ENCODE results near the gene CSGALNACT2. TPM values are rescaled to one million over a fixed set of nuclear protein-coding genes. Genes with fewer than 3 reads are reported as not detected.

Gene CSGALNACT2
- total and polyA plus RNA-seq, 2 of the 13 experiments (the other 11 are each of a cell fraction or from before 2014, with no cell fraction given) = 3.3 to 7.1 TPM

DNA sequence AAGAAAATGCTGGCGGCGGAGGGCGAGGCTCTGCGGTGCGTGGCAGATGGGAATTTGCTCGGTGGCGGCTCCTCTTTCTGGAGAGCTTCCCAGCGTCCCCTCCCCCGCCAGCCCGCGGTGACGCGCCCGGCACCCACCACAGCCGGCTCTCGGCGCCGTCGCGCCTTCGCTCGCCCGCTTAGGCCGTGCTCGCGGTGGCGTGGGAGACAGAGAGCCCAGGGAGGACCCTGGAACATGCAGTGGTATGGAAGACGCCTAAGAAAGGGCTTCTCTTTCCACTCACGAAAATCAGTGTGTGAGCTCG is 576 bp upstream of the CSGALNACT2 start (continued):
- TF ChIP-seq ETV5 (CRISPR knock-in tag; IDR thresholded peaks at IDR 0.05; ENCODE audit: borderline replicate concordance) (no peak), ZNF468 (CRISPR knock-in tag; IDR thresholded peaks at IDR 0.05) (no peak), ZNF101 (CRISPR knock-in tag; IDR thresholded peaks at IDR 0.05; ENCODE audit: borderline replicate concordance, low read depth) (no peak), JUND (CRISPR knock-in tag; IDR thresholded peaks at IDR 0.05) (no peak), ZNF354B (CRISPR knock-in tag; IDR thresholded peaks at IDR 0.05) (no peak), SMC3 (IDR thresholded peaks at IDR 0.05; ENCODE audit: low read length) (no peak), GABPB1 (CRISPR knock-in tag; IDR thresholded peaks at IDR 0.05) (no peak), RARG (CRISPR knock-in tag; IDR thresholded peaks at IDR 0.05; ENCODE audit: low read depth) (no peak), MXI1 (IDR thresholded peaks at IDR 0.05; ENCODE audit: borderline replicate concordance, low read depth, low read length) (no peak), ZBTB7B (CRISPR knock-in tag; IDR thresholded peaks at IDR 0.05) (no peak), HES4 (CRISPR knock-in tag; IDR thresholded peaks at IDR 0.05; ENCODE audit: borderline replicate concordance) (no peak), CBX1 (IDR thresholded peaks at IDR 0.05; ENCODE audit: low read depth) (no peak), ZNF557 (CRISPR knock-in tag; IDR thresholded peaks at IDR 0.05) (no peak), ZNF335 (CRISPR knock-in tag; IDR thresholded peaks at IDR 0.05) (no peak), ZNF274 (CRISPR knock-in tag; IDR thresholded peaks at IDR 0.05) (no peak)
- TF ChIP-seq, protein P1, sequence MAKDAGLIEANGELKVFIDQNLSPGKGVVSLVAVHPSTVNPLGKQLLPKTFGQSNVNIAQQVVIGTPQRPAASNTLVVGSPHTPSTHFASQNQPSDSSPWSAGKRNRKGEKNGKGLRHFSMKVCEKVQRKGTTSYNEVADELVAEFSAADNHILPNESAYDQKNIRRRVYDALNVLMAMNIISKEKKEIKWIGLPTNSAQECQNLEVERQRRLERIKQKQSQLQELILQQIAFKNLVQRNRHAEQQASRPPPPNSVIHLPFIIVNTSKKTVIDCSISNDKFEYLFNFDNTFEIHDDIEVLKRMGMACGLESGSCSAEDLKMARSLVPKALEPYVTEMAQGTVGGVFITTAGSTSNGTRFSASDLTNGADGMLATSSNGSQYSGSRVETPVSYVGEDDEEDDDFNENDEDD (CRISPR knock-in tag; IDR thresholded peaks at IDR 0.05; ENCODE audit: borderline replicate concordance) = no peak
- TF ChIP-seq, protein P2, sequence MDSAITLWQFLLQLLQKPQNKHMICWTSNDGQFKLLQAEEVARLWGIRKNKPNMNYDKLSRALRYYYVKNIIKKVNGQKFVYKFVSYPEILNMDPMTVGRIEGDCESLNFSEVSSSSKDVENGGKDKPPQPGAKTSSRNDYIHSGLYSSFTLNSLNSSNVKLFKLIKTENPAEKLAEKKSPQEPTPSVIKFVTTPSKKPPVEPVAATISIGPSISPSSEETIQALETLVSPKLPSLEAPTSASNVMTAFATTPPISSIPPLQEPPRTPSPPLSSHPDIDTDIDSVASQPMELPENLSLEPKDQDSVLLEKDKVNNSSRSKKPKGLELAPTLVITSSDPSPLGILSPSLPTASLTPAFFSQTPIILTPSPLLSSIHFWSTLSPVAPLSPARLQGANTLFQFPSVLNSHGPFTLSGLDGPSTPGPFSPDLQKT (CRISPR knock-in tag; IDR thresholded peaks at IDR 0.05; ENCODE audit: borderline replicate concordance) = 0 out of 2 replicates have a peak, but pooled peaks have one; percentile 1
- TF ChIP-seq, protein P3, sequence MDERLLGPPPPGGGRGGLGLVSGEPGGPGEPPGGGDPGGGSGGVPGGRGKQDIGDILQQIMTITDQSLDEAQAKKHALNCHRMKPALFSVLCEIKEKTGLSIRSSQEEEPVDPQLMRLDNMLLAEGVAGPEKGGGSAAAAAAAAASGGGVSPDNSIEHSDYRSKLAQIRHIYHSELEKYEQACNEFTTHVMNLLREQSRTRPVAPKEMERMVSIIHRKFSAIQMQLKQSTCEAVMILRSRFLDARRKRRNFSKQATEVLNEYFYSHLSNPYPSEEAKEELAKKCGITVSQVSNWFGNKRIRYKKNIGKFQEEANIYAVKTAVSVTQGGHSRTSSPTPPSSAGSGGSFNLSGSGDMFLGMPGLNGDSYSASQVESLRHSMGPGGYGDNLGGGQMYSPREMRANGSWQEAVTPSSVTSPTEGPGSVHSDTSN (CRISPR knock-in tag; IDR thresholded peaks at IDR 0.05) = no peak
- TF ChIP-seq, protein P4, sequence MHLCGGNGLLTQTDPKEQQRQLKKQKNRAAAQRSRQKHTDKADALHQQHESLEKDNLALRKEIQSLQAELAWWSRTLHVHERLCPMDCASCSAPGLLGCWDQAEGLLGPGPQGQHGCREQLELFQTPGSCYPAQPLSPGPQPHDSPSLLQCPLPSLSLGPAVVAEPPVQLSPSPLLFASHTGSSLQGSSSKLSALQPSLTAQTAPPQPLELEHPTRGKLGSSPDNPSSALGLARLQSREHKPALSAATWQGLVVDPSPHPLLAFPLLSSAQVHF (CRISPR knock-in tag; IDR thresholded peaks at IDR 0.05) = no peak
- TF ChIP-seq, protein P5, sequence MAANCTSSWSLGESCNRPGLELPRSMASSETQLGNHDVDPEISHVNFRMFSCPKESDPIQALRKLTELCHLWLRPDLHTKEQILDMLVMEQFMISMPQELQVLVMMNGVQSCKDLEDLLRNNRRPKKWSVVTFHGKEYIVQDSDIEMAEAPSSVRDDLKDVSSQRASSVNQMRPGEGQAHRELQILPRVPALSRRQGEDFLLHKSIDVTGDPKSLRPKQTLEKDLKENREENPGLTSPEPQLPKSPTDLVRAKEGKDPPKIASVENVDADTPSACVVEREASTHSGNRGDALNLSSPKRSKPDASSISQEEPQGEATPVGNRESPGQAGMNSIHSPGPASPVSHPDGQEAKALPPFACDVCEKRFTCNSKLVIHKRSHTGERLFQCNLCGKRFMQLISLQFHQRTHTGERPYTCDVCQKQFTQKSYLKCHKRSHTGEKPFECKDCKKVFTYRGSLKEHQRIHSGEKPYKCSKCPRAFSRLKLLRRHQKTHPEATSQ (CRISPR knock-in tag; IDR thresholded peaks at IDR 0.05; ENCODE audit: borderline replicate concordance) = no peak
- TF ChIP-seq, protein P6, sequence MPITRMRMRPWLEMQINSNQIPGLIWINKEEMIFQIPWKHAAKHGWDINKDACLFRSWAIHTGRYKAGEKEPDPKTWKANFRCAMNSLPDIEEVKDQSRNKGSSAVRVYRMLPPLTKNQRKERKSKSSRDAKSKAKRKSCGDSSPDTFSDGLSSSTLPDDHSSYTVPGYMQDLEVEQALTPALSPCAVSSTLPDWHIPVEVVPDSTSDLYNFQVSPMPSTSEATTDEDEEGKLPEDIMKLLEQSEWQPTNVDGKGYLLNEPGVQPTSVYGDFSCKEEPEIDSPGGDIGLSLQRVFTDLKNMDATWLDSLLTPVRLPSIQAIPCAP (CRISPR knock-in tag; IDR thresholded peaks at IDR 0.05; ENCODE audit: low read depth) = no peak
- TF ChIP-seq, protein P7, sequence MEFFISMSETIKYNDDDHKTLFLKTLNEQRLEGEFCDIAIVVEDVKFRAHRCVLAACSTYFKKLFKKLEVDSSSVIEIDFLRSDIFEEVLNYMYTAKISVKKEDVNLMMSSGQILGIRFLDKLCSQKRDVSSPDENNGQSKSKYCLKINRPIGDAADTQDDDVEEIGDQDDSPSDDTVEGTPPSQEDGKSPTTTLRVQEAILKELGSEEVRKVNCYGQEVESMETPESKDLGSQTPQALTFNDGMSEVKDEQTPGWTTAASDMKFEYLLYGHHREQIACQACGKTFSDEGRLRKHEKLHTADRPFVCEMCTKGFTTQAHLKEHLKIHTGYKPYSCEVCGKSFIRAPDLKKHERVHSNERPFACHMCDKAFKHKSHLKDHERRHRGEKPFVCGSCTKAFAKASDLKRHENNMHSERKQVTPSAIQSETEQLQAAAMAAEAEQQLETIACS (CRISPR knock-in tag; IDR thresholded peaks at IDR 0.05) = peak; percentile 55; the same call in 1 of the 2 replicates
- TF ChIP-seq, protein P8, sequence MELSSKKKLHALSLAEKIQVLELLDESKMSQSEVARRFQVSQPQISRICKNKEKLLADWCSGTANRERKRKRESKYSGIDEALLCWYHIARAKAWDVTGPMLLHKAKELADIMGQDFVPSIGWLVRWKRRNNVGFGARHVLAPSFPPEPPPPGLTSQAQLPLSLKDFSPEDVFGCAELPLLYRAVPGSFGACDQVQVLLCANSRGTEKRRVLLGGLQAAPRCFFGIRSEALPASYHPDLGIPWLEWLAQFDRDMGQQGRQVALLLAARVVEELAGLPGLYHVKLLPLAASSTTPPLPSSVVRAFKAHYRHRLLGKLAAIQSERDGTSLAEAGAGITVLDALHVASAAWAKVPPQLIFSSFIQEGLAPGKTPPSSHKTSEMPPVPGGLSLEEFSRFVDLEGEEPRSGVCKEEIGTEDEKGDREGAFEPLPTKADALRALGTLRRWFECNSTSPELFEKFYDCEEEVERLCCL (CRISPR knock-in tag; IDR thresholded peaks at IDR 0.05; ENCODE audit: borderline replicate concordance) = no peak

Data from HepG2 (cell line).